AG09319 (cell line): ENCODE data around the gene CA9.

ENCODE experiments used
- DNase-seq: peaks from one replicate; pipeline ENCODE4 v3.0.0-alpha.2; 2010; ENCODE audit warnings: low read depth; ENCODE audit errors: extremely low read depth
- TF ChIP-seq, protein P1 (sequence below): IDR thresholded peaks from 2 replicates; pipeline ENCODE4 v1.5.1; 2011; ENCODE audit warnings: low read depth, mild to moderate bottlenecking, inconsistent platforms, low read length, moderate library complexity

Gene CA9

GRCh38 chr9:35687972-35688557, 14.3 kb downstream of the CA9 start:
- DNase-seq = no peak
- TF ChIP-seq, protein P1, sequence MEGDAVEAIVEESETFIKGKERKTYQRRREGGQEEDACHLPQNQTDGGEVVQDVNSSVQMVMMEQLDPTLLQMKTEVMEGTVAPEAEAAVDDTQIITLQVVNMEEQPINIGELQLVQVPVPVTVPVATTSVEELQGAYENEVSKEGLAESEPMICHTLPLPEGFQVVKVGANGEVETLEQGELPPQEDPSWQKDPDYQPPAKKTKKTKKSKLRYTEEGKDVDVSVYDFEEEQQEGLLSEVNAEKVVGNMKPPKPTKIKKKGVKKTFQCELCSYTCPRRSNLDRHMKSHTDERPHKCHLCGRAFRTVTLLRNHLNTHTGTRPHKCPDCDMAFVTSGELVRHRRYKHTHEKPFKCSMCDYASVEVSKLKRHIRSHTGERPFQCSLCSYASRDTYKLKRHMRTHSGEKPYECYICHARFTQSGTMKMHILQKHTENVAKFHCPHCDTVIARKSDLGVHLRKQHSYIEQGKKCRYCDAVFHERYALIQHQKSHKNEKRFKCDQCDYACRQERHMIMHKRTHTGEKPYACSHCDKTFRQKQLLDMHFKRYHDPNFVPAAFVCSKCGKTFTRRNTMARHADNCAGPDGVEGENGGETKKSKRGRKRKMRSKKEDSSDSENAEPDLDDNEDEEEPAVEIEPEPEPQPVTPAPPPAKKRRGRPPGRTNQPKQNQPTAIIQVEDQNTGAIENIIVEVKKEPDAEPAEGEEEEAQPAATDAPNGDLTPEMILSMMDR = no peak

GRCh38 chr9:35688558-35689541, 15.1 kb downstream of the CA9 start:
- TF ChIP-seq, protein P1 = no peak
- no peak for DNase-seq

DNA sequence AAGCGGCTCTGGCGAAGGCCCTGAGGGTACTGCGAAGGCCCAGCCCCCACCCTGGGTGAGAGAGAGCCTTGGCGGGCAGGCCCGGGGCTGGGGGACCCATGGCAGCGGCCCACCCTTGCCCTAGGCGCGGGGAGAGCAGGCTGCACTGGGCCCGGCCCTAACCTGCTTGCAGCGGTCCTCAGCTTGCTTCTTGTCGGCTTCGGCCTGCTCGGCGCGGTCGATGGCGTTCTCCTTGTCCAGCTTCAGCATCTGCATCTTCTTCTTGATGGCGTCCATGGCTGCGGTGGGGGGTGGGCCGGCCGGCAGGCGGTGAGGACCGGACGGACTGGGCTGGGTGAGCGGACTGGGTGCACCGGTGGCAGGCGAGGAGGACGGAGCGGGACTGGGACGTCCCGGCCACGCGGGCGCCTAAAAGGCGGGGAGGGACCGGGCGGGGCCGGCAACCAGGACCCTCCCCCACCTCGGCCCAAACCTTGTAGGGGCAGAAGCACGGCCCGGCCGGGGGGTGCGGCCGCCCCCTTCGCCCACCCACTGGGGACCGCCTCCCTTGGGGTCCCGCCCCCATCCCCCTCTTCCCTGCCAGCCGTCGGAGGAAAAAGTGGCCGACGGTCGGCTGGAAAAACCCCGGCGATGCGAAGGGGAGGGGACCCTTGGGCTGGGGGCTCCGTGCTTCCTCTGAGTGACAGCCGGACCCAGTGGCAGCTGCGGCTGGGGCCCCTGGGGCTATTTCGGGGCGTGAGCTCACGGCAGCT, 16.0 kb downstream of the CA9 start, which contains the start of gene TPM2:
TSS of gene TPM2 (minus strand) at position 384 of the 752 bp plus-strand sequence. CDS start at position 276, 108 bp downstream.
- TF ChIP-seq, protein P1 = no peak
- peak; percentile 76 for DNase-seq

- TF ChIP-seq, protein P1 = no peak
- DNase-seq = no peak
These were observed 16.5 kb downstream of the CA9 start for GRCh38 chr9:35690294-35690613.

DNA sequence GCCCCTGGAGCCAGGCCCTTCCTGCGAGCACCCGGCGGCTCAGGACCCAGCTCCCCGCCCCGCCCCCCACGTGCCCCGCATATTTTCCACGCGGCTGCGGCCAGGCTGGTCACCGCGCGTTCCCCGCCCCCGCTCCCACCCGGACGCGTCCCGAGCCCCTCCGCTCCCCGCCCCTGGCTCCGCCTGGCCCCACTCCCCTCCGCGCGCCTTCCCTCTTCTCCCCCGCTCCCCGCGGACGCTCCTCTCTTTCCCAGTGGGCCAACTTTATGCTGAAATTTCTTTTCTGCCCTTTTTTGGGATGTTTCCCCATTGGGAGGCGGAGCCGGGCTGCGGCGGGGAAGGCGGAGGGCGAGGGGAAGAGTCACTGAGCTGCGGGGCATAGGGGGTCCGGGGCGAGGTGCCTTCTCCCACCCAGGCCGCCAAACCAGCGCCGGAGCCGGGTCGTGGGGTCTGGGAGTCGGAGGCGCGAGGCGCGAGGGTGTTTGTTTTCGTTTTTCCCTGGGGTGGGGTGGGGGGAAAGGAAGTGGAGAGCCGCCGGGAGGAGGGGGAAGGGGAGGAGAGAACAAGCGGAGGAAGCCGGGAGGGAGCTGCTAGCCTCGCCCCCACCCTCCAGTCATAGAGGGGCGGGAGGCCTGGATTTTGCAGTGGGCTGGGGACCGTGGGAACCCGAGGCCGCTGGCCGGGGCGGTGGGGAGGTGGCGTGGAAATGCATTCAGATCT, 17.0 kb downstream of the CA9 start:
- DNase-seq = peak; percentile 74
- TF ChIP-seq, protein P1 = no peak

- DNase-seq = no peak
- TF ChIP-seq, protein P1 = no peak
These were observed 17.6 kb downstream of the CA9 start for GRCh38 chr9:35691334-35691650.
